NK-92 treated with Interleukin-12 subunit alpha and Interleukin-12 subunit beta, amount 100 ng/mL, for 24 hours (cell line): Measurements from ENCODE around the gene BBS9.

ENCODE experiments used
- DNase-seq: peaks from one replicate; lab custom pipeline; 2025; lab: John Stamatoyannopoulos, UW

The BBS9 gene

GRCh38 chr7:33127085-33127484 is 2.3 kb upstream of the BBS9 start:
- no peak for DNase-seq

GRCh38 chr7:33128631-33128989 is 754 bp upstream of the BBS9 start:
- DNase-seq: no peak

- no peak for DNase-seq
Measured at GRCh38 chr7:33129806-33130153, 416 bp downstream of the BBS9 start.

GRCh38 chr7:33130184-33130583 is 820 bp downstream of the BBS9 start:
- DNase-seq: no peak

- DNase-seq: no peak
Measured at GRCh38 chr7:33137103-33137502, 7.7 kb downstream of the BBS9 start.

GRCh38 chr7:33142585-33142984 is 13.2 kb downstream of the BBS9 start:
- DNase-seq: no peak

- DNase-seq: no peak
Measured at GRCh38 chr7:33143996-33144718, 14.8 kb downstream of the BBS9 start.

- no peak for DNase-seq
Measured at GRCh38 chr7:33145156-33145555, 15.8 kb downstream of the BBS9 start.

- DNase-seq: no peak
Measured at GRCh38 chr7:33152087-33152486, 22.7 kb downstream of the BBS9 start.

GRCh38 chr7:33155811-33156210 is 26.4 kb downstream of the BBS9 start:
- no peak for DNase-seq

GRCh38 chr7:33156441-33156840 is 27.1 kb downstream of the BBS9 start:
- DNase-seq: no peak

GRCh38 chr7:33157311-33157710 is 27.9 kb downstream of the BBS9 start:
- no peak for DNase-seq

- DNase-seq: no peak
Measured at GRCh38 chr7:33157781-33158180, 28.4 kb downstream of the BBS9 start.

- DNase-seq: no peak
Measured at GRCh38 chr7:33177876-33178275, 48.5 kb downstream of the BBS9 start.

- no peak for DNase-seq
Measured at GRCh38 chr7:33179519-33179918, 50.2 kb downstream of the BBS9 start.

- DNase-seq: no peak
Measured at GRCh38 chr7:33183504-33183903, 54.1 kb downstream of the BBS9 start.

GRCh38 chr7:33184828-33185227 is 55.5 kb downstream of the BBS9 start:
- DNase-seq: no peak

GRCh38 chr7:33185786-33186185 is 56.4 kb downstream of the BBS9 start:
- no peak for DNase-seq

- DNase-seq: no peak
Measured at GRCh38 chr7:33186192-33186591, 56.8 kb downstream of the BBS9 start.

- no peak for DNase-seq
Measured at GRCh38 chr7:33190688-33191304, 61.4 kb downstream of the BBS9 start.

GRCh38 chr7:33191340-33191739 is 62.0 kb downstream of the BBS9 start:
- no peak for DNase-seq

- no peak for DNase-seq
Measured at GRCh38 chr7:33192695-33193291, 63.4 kb downstream of the BBS9 start.

- no peak for DNase-seq
Measured at GRCh38 chr7:33193308-33193864, 64.0 kb downstream of the BBS9 start.
